Adrenal gland (tissue), 5 donors: ENCODE data around the gene DDX49.

Source experiments
- CTCF ChIP-seq, 6 experiments: fragments of 450-650 bp in 4 of 6; fragments of 200-600 bp in 2 of 6; sonication (generic) in 1 of 6; IDR thresholded peaks; 1 replicate in 5 of 6; 2 replicates in 1 of 6; pipeline versions ENCODE4 v1.5.1 to v1.8.0; 2016 to 2021; ENCODE audit warnings: antibody characterized with exemption in 6 of 6, mild to moderate bottlenecking in 2 of 6, moderate library complexity in 1 of 6
- POLR2A ChIP-seq, 2 donors: fragments of 450-650 bp; IDR thresholded peaks; one replicate each; pipeline ENCODE4 v1.6.1; 2017; ENCODE audit warnings: antibody characterized with exemption in 2 of 2, mild to moderate bottlenecking in 2 of 2, moderate library complexity in 1 of 2
- donor health status: DM: no; HTN: no; CAD: no.

- no peak for TF ChIP-seq CTCF (IDR thresholded peaks at IDR 0.05)
- no peak for TF ChIP-seq POLR2A (IDR thresholded peaks at IDR 0.05)
These were observed 12.8 kb downstream of the DDX49 start for GRCh38 chr19:18932216-18932841.
